ENCODE results near the gene KRT14.

The KRT14 gene

GRCh38 chr17:41575336-41575735 lies 11.4 kb downstream of the KRT14 start:
- no peak for DNase-seq

GRCh38 chr17:41571561-41572434 lies 14.9 kb downstream of the KRT14 start, which contains the start of gene KRT9:
Gene KRT9, minus strand, starts transcription at chr17:41572059. Its CDS starts 67 bp downstream, at chr17:41571992.
- no peak for DNase-seq

GRCh38 chr17:41567317-41567716 lies 19.4 kb downstream of the KRT14 start:
- no peak for DNase-seq

DNA sequence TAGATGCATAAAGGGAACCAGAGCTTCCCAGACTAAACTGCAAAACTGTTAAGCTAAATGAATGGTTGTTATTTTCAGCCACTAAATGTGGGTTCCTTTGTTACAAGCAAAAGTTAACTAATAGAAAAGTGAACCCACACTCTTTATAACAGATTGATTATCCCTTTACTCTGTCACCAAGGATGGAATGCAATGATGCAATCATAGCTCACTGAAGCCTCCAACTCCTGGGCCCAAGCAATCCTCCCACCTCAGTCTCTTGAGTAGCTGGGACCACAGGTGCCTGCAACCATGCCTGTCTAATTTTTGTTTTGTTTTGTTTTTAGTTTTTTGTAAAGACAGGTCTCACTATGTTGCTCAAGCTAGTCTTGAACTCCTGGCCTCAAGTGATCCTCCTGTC lies 21.4 kb downstream of the KRT14 start:
- no peak for DNase-seq

DNA sequence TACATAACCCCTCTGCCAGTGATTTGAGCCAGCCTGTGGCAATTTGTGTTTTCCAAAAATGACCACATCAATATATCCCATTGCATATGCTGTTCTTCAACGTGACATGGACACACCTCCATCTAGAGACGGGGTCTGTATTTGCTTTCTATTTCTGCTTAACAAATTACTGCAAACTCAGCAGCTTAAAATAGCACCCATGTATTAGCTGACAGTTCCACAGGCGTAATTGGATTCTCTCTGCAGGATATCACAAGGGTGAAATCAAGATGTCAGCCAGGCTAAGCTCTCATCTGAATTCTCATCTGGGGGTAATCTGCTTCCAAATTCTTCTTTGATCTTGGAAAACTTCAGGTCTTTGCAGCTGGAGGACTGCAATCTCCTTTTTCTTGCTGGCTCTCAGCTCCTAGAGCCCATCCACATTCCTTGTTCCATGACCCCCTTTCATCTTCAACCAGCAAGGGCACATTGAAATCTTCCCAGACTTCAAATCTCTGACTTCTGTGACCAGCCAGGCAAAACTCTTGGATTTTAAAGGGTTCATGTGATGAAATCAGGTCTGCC lies 23.0 kb downstream of the KRT14 start:
- no peak for DNase-seq

DNA sequence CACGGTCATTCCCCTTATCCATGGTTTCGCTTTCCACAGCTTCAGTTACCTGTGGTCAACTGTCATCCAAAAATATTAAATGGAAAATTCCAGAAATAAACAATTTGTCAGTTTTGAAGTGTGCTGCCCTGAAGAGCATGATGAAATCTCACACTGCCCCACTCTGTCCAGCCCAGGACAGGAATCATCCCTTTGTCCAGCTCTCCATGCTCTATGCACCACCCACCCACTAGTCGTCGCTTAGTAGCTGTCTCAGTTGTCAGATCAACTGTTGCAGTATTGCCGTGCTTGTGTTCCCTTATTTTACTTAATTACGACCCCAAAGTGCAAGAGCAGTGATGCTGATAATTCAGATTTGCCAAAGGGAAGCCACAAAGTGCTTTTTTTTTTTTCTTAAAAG lies 25.1 kb downstream of the KRT14 start:
- no peak for DNase-seq

GRCh38 chr17:41559548-41559947 lies 27.1 kb downstream of the KRT14 start:
- no peak for DNase-seq

DNA sequence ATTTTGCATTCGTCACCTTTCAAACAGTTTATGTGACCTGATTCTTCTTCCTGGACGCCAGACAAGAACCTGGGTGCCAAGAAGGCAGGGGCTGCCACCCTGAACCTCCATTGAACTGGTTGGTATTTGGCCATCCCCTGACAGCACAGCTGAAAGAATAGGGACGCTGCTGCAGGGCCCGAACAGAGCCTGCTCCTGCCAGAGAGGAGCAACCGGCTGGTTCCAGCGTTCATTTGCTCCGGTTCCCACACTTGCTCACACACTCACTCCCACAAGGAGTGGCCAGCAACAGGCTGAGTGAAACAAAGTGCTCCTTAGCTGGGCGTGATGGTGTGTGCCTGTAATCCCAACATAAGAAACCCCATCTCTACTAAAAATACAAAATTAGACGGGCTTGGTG lies 29.8 kb downstream of the KRT14 start:
- DNase-seq, result no peak

GRCh38 chr17:41556306-41556705 lies 30.4 kb downstream of the KRT14 start:
- DNase-seq, result no peak

- no peak for DNase-seq
These were observed 31.4 kb downstream of the KRT14 start for GRCh38 chr17:41555105-41555887.

GRCh38 chr17:41553987-41554680 lies 32.6 kb downstream of the KRT14 start:
- no peak for DNase-seq

GRCh38 chr17:41553176-41553575 lies 33.5 kb downstream of the KRT14 start:
- DNase-seq, result no peak

GRCh38 chr17:41552455-41552854 lies 34.2 kb downstream of the KRT14 start:
- DNase-seq, result no peak

GRCh38 chr17:41551365-41551764 lies 35.3 kb downstream of the KRT14 start:
- DNase-seq, result no peak

DNA sequence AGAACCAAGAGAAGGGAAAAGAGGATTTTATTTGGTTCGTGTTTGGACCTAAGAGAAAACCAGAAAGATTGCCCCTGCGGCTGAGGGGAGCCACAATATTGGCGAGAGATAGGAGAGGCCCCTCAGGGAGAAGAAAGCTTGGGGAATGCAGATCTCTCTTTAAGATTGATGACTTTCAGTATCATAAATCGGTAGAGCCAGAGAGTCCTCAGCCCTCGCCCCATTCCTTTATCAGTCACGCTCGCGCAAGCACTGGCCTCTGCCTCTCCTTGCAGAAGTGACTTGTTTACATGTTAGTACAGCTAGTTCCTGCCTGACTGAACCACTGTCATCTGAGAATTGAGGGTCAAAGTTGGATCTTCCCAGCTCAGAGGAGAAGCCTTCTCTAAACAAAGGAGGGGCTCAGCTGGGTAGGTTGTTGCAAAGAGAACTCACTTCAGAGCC lies 37.1 kb downstream of the KRT14 start:
- no peak for DNase-seq

DNA sequence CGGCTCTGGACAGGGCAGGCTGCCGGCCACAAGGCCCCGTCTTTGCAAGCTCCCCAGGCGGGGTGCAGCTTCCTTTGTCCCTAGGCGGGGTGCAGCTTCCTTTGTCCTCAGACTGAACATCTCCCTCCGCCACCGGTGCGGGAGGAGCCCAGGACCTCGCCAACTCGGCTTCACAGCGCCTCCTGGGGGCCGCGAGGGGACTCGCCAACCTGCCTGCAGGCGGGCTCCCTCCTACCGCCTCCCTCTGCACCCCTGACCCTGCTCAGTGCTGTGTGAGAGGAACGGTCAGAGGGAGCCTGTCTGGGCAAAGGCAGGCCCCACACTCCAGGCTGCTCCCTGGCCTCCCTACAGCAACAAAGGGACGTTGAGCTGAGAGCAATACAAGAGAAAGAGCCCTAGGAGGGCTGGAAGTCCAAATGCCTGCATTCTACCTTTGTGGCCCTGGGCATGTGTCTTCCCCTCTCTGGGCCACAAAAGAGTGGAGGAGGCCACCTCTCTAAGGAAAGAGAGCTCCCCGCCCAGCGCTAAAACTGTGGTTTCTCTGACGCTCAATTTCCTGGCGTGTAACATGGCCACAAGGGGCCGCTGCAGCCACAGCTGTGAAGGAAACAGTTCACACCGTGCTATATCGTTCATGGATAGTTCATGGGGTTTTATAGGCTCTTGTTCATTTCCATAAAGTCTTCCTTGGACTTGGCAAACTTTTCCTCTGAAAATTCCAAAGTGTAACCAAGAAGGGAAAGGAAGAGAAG lies 37.7 kb downstream of the KRT14 start:
- DNase-seq, result peak; percentile 87

DNA sequence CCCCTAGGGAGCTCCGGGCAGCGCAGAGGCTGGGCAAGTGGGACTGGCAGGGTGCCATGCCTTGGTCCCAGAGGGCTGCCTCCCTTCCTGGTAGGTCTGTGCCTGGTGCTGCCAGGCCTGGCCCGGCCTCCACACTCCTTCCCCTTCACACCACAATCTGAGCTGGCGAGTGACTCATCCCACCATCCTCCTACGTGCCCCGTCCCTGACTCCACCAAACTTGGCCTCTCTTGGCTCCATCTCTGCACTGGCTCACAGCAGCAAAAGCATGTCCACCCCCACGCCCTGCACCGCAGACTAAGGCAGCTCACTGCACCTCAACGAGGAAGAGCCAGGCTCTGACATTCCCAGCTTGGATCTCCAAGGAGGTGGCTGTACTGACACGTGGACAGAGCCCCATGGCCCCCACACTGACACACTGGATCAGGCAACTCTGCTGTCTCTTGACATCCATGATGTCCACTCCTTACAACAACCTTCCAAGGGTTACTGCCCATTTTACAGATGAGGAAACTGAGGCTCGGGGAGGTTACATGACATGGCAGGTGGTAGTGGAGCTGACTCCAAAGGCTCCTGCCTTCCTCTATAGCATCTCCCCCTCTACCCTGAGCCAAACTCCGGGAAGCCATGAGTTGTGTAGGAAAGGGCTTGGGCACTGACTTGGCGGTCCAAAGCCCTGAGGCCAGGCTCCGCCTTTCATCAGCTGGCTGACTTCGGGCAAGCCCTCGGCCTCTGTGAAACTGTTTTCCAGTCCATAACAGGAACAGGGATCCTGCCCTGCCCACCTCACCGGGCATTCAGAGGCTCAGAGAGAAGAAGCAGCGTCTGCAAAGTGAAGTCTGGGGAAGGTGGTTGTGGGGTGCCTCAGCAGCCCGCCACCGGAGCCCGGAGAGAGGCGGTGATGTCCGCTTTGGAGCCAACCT lies 38.5 kb downstream of the KRT14 start:
- DNase-seq, result peak; percentile 64

- no peak for DNase-seq
These were observed 39.3 kb downstream of the KRT14 start for GRCh38 chr17:41547378-41547841.

DNA sequence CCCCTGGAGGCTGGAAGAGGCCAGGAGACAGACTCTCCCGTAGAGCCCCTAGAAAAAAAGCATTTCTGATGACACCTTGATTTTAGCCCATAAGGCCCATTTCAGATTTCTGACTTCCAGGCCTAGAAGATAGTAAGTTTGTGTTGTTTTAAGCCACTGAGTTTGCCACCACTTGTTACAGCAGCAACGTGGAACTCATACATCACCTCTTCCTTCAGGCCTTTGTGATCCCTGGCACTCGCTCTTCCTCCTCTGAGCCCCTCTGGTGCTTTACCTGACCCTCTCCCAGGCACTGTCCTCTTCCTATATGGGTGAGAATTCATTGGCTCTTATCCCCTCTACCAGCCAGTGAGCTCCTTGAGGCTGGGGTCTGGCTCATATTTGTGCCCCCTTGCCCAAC lies 39.9 kb downstream of the KRT14 start:
- DNase-seq, result no peak

GRCh38 chr17:41545829-41546410 lies 40.8 kb downstream of the KRT14 start:
- no peak for DNase-seq

GRCh38 chr17:41544935-41545334 lies 41.8 kb downstream of the KRT14 start:
- no peak for DNase-seq

Measured in NCI-H1694 treated with DMSO at 0.1 percent for 48 hours (cell line).